Loucy (cell line): Measurements from ENCODE around the gene NBPF3.

Experiments used
- H2AFZ ChIP-seq: fragments of 200-600 bp; sonication (generic); 2 replicates; pipeline ENCODE4 v1.6.0; 2016; ENCODE audit warnings: antibody characterized with exemption, mild to moderate bottlenecking, low read length, moderate library complexity
- H3F3A ChIP-seq: fragments of 200-600 bp; 2 replicates; pipeline ENCODE4 v1.6.0; 2016; ENCODE audit warnings: antibody characterized with exemption, low read depth, mild to moderate bottlenecking
- H3K27me3 ChIP-seq: fragments of 200-600 bp; sonication (generic); 2 replicates; pipeline ENCODE4 v1.6.1; 2014; ENCODE audit warnings: low read length, mild to moderate bottlenecking; ENCODE audit not compliant: insufficient read depth, poor library complexity, severe bottlenecking
- H3K36me3 ChIP-seq: fragments of 200-600 bp; sonication (generic); 2 replicates; pipeline ENCODE4 v1.6.1; 2016; ENCODE audit warnings: low read length; ENCODE audit not compliant: insufficient read depth
- H3K4me1 ChIP-seq: fragments of 200-600 bp; sonication (generic); 2 replicates; pipeline ENCODE4 v1.5.1; 2014; ENCODE audit warnings: low read length, mild to moderate bottlenecking; ENCODE audit not compliant: insufficient read depth, poor library complexity, severe bottlenecking
- H3K4me2 ChIP-seq: fragments of 200-600 bp; sonication (generic); 2 replicates; pipeline ENCODE4 v1.6.0; 2014; ENCODE audit warnings: antibody characterized with exemption, low read length, low read depth, mild to moderate bottlenecking; ENCODE audit not compliant: poor library complexity, severe bottlenecking
- H3K4me3 ChIP-seq: fragments of 200-600 bp; sonication (generic); 2 replicates; pipeline ENCODE4 v1.5.1; 2014; ENCODE audit warnings: low read length, mild to moderate bottlenecking, mixed read lengths; ENCODE audit not compliant: poor library complexity, severe bottlenecking
- H3K79me2 ChIP-seq: fragments of 200-600 bp; sonication (generic); 2 replicates; pipeline ENCODE4 v1.6.1; 2014; ENCODE audit warnings: low read length; ENCODE audit not compliant: insufficient read depth
- H3K9ac ChIP-seq: fragments of 200-600 bp; sonication (generic); 2 replicates; pipeline ENCODE4 v1.6.0; 2014; ENCODE audit warnings: mild to moderate bottlenecking, low read depth, low read length, moderate library complexity; ENCODE audit not compliant: poor library complexity, severe bottlenecking
- H3K9me2 ChIP-seq: fragments of 200-600 bp; sonication (generic); replicated peaks from 2 replicates; pipeline ENCODE4 v1.6.1; 2016; ENCODE audit warnings: low read depth, low read length, mixed read lengths
- H3K9me3 ChIP-seq: fragments of 200-600 bp; sonication (generic); 2 replicates; pipeline ENCODE4 v1.6.1; 2014; ENCODE audit warnings: mild to moderate bottlenecking, antibody characterized with exemption, low read length, low read depth; ENCODE audit not compliant: insufficient read depth
- H4K20me1 ChIP-seq: fragments of 200-600 bp; sonication (generic); 2 replicates; pipeline ENCODE4 v1.6.0; 2014; ENCODE audit warnings: antibody characterized with exemption, low read length, mild to moderate bottlenecking; ENCODE audit not compliant: insufficient read depth, poor library complexity, severe bottlenecking
- EZH2phosphoT487 ChIP-seq: fragments of 200-600 bp; IDR thresholded peaks from 2 replicates; pipeline ENCODE4 v1.6.1; 2018; ENCODE audit warnings: antibody characterized with exemption, mild to moderate bottlenecking, moderate library complexity, borderline replicate concordance
- TF ChIP-seq, protein P1 (sequence below): fragments of 200-600 bp; sonication (generic); conservative IDR thresholded peaks from 2 replicates; pipeline ENCODE4 v1.5.1; 2014; ENCODE audit warnings: mild to moderate bottlenecking, antibody characterized with exemption, low read length

The NBPF3 gene

DNA sequence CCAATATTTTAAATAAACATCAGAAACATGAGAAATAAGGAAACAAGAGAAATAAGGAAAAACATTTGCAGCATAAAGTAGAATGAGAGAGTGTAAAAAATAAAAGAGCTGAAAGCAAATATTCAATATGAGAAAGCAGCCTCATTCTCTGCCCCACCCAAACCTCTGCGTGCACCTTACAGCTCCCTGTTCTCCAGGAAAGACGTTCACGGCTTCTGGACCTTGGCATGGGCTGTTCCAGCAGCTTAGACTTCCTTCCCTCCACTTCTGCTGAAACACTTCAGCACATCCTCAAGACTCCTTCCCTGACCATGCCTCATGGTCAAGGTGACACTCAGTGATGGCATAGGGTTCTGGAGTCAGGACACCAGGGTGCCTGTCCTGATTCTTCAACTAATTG lies 92.6 kb downstream of the NBPF3 start:
- Histone ChIP-seq H3K79me2 (no peaks in the 10 kb centered on the region), H2AFZ (no peak overlapping the region), H3K36me3 (no peaks in the 10 kb centered on the region), H3K9me3 (no peaks in the 10 kb centered on the region), H4K20me1 (no peaks in the 10 kb centered on the region), H3K4me2 (no peak overlapping the region), H3K4me1 (no peaks in the 10 kb centered on the region), H3K27me3 (no peaks in the 10 kb centered on the region), H3F3A (no peaks in the 10 kb centered on the region), H3K4me3 (no peak overlapping the region), H3K9me2 (no peaks in the 10 kb centered on the region), H3K9ac (no peak overlapping the region)
- TF ChIP-seq, protein P1, sequence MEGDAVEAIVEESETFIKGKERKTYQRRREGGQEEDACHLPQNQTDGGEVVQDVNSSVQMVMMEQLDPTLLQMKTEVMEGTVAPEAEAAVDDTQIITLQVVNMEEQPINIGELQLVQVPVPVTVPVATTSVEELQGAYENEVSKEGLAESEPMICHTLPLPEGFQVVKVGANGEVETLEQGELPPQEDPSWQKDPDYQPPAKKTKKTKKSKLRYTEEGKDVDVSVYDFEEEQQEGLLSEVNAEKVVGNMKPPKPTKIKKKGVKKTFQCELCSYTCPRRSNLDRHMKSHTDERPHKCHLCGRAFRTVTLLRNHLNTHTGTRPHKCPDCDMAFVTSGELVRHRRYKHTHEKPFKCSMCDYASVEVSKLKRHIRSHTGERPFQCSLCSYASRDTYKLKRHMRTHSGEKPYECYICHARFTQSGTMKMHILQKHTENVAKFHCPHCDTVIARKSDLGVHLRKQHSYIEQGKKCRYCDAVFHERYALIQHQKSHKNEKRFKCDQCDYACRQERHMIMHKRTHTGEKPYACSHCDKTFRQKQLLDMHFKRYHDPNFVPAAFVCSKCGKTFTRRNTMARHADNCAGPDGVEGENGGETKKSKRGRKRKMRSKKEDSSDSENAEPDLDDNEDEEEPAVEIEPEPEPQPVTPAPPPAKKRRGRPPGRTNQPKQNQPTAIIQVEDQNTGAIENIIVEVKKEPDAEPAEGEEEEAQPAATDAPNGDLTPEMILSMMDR = no peak
- TF ChIP-seq EZH2phosphoT487 = no peak

DNA sequence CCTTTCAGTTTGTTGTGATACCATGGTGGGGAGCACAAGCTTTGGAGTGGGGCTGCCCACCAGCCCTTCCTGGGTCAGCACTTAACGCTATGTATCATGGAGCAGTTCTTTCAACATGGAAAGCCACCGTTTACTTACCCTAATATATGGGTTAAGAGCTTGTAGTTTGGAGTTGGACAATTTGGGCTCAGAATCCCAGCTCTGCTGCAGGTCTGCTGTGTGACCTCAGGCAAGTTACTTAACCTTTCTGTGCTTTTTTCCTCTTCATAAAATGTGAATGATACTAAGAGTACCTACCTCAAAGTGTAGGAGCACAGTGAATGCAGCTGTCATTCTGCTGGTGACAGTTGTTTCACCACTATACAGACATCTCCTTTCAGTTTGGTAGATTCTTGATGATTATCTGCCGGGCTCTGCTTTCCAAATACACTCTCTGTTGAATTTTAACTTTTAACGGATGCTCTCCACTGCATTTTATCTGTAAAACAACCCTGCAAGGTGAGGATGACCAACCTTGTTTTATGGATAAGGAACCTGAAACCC lies 93.1 kb downstream of the NBPF3 start:
- Histone ChIP-seq H3K79me2 (no peaks in the 10 kb centered on the region), H3K4me1 (no peaks in the 10 kb centered on the region), H3K27me3 (no peaks in the 10 kb centered on the region), H3K4me3 (no peak overlapping the region), H3K9me2 (no peaks in the 10 kb centered on the region), H2AFZ (no peak overlapping the region), H3K9ac (no peak overlapping the region), H3F3A (no peaks in the 10 kb centered on the region), H3K4me2 (no peak overlapping the region), H3K9me3 (no peaks in the 10 kb centered on the region), H4K20me1 (no peaks in the 10 kb centered on the region), H3K36me3 (no peaks in the 10 kb centered on the region)
- TF ChIP-seq EZH2phosphoT487 = no peak

DNA sequence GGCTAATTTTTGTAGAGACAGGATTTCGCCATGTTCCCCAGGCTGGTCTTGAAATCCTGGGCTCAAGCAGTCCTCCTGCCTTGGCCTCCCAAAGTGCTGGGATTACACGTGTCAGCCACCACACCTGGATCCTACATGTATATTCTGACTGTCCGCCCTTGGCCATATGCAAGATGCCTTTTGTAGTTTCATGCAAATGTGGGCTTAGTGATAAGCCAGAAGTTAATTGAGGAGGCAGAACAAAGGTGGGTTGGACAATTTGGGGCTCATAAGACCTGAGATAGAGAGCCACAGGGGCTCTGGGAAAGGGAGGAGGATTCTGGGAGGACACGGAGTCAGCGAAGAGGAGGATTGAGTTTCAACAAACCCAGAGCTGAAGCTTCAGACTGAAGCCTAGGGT lies 94.2 kb downstream of the NBPF3 start:
- H4K20me1 ChIP-seq = no peaks in the 10 kb centered on the region
- H3K9me2 ChIP-seq = no peaks in the 10 kb centered on the region
- no peak overlapping the region for H3K4me3 ChIP-seq
- no peak overlapping the region for H3K4me2 ChIP-seq
- no peaks in the 10 kb centered on the region for H3K27me3 ChIP-seq
- H3K79me2 ChIP-seq = no peaks in the 10 kb centered on the region
- H3K9ac ChIP-seq = no peak overlapping the region
- TF ChIP-seq, protein P1 = no peak
- no peak for TF ChIP-seq EZH2phosphoT487
- H3K36me3 ChIP-seq = no peaks in the 10 kb centered on the region
- no peaks in the 10 kb centered on the region for H3K9me3 ChIP-seq
- H3F3A ChIP-seq = no peaks in the 10 kb centered on the region
- 0 out of 2 replicates have a peak overlapping the region, but pooled peaks have one; percentile 37 for H2AFZ ChIP-seq
- H3K4me1 ChIP-seq = no peaks in the 10 kb centered on the region
